Endodermal cell (in vitro differentiated cells): ENCODE measurements around the gene NPHP4. TPM values are rescaled to one million over a fixed set of nuclear protein-coding genes. Genes with fewer than 3 reads are reported as not detected.

Experiments
- DNase-seq: peaks from one replicate; pipeline ENCODE4 v3.0.0-alpha.2; 2017
- H3K27ac ChIP-seq: 2 replicates; pipeline ENCODE4 v1.5.1; 2013; ENCODE audit warnings: mild to moderate bottlenecking, low read depth, low read length, moderate library complexity
- H3K27me3 ChIP-seq: 2 replicates; pipeline ENCODE4 v1.6.1; 2013; ENCODE audit warnings: mild to moderate bottlenecking, low read length, moderate library complexity; ENCODE audit not compliant: insufficient read depth, control insufficient read depth, poor library complexity, severe bottlenecking
- H3K36me3 ChIP-seq: 2 replicates; pipeline ENCODE4 v1.7.0; 2013; ENCODE audit warnings: mild to moderate bottlenecking, low read length, moderate library complexity; ENCODE audit not compliant: control insufficient read depth, insufficient read depth
- H3K4me1 ChIP-seq: one replicate; pipeline ENCODE4 v1.7.0; 2013; ENCODE audit warnings: low read length; ENCODE audit not compliant: control insufficient read depth, insufficient read depth
- H3K4me3 ChIP-seq: 2 replicates; pipeline ENCODE4 v1.5.1; 2013; ENCODE audit warnings: mild to moderate bottlenecking, low read length, moderate library complexity
- H3K9ac ChIP-seq: 2 replicates; pipeline ENCODE4 v1.6.1; 2013; ENCODE audit warnings: mild to moderate bottlenecking, low read length, moderate library complexity; ENCODE audit not compliant: poor library complexity, severe bottlenecking; ENCODE audit errors: extremely low read depth
- H3K9me3 ChIP-seq: 2 replicates; pipeline ENCODE4 v1.6.1; 2013; ENCODE audit warnings: mild to moderate bottlenecking, low read length, moderate library complexity; ENCODE audit not compliant: control insufficient read depth
- H3K27ac Mint-ChIP-seq: 2 replicates; pipeline ENCODE4 v1.8.0; 2020; ENCODE audit warnings: mixed read lengths
- H3K27me3 Mint-ChIP-seq: 2 replicates; pipeline ENCODE4 v1.8.0; 2021; ENCODE audit warnings: mild to moderate bottlenecking, mixed read lengths; ENCODE audit not compliant: insufficient read depth
- H3K36me3 Mint-ChIP-seq: 2 replicates; pipeline ENCODE4 v1.8.0; 2020; ENCODE audit warnings: low read depth, mixed read lengths
- H3K4me1 Mint-ChIP-seq: 2 replicates; pipeline ENCODE4 v1.8.0; 2020; ENCODE audit warnings: mixed read lengths
- H3K4me3 Mint-ChIP-seq: 2 replicates; pipeline ENCODE4 v1.8.0; 2020; ENCODE audit warnings: mild to moderate bottlenecking, moderate library complexity, mixed read lengths
- H3K9me3 Mint-ChIP-seq: 2 replicates; pipeline ENCODE4 v1.8.0; 2020; ENCODE audit warnings: mild to moderate bottlenecking, mixed read lengths
- CTCF ChIP-seq: fragments of 200-600 bp; sonication (generic); conservative IDR thresholded peaks from 2 replicates; pipeline ENCODE4 v1.5.0; 2021; ENCODE audit warnings: antibody characterized with exemption, mild to moderate bottlenecking
- WGBS, 2 experiments: methylation state at CpG; one replicate each; pipeline versions ENCODE4 v1.1.5 to v1.1.7; 2013; ENCODE audit warnings: missing lambda C conversion rate in 2 of 2, mixed read lengths in 1 of 2; ENCODE audit not compliant: insufficient coverage in 1 of 2, insufficient read length in 1 of 2; 5-methylcytosine and 5-hydroxymethylcytosine counted together
- total RNA-seq, 2 donors: library from RNA; stranded (reverse); fragmentation: NEBNext Ultra II Directional in 1 of 2; extraction: Animal tissue kit (Norgen Biotek cat#: 25700) in 1 of 2; gene quantifications; 2 replicates in 1 of 2; 3 replicates in 1 of 2; pipeline ENCODE4 v1.2.1, GENCODE V29; 2021

Gene NPHP4
- total RNA-seq, 2 donors from 2014 or later = 19.1 to 25.4 TPM

DNA sequence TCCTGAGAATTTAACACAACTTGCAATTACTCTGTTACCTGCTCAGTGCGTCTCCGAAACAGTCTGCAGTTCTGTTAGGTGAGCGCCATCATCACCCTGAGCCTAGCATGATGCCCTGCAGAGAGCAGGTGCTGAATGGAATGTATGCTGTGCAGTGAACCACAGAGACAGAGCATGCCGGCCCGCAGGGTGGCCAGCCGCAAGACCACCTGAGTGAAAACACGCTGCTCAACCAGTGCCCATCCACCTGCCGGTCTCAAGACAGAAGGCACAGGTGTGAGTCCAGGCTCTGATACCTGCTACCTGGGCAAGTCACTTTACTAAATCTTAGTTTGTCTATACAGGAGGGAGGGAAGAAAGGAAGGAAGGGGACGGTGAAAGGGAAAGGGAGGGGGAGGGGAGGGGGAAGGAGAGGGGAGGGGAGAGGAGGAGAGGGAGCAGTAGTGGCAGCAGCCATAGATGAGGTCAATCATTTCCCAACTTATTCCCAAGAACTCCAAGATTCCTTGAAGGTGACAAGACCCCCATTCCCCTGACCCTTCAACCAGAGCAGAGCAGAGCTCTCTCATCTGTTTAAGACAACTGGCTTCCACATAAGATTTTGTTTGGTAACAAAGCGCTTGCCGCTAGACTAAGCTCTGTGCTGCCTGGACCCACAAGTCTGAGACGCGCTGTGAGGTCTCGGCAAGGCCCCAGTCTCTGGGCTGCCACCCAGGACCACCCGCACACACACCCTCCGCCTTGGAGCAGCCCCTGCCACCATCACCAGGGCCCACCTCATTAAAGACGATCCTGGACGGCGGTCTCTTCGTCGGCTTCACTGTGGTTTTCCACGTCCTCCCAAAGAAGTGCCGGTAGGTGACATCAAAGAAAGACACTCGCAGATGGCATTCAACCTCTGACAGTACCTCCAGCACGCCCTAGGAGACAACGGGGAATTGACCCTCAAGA, 14.5 kb downstream of the NPHP4 start:
- H3K36me3 Mint-ChIP-seq = peaks cover 33% of the 10 kb centered on the region
- DNase-seq = no peak
- 88 to 91% methylated on average over 22 to 25 of the region's 26 CpGs for WGBS, 2 experiments

GRCh38 chr1:5976726-5977493, 15.3 kb downstream of the NPHP4 start:
- no peak overlapping the region for H3K4me3 Mint-ChIP-seq
- Histone ChIP-seq H3K9ac (no peak overlapping the region), H3K27me3 (no peaks in the 10 kb centered on the region), H3K9me3 (no peaks in the 10 kb centered on the region), H3K36me3 (no peaks in the 10 kb centered on the region), H3K4me1 (no peaks in the 10 kb centered on the region), H3K4me3 (no peak overlapping the region), H3K27ac (no peak overlapping the region)
- H3K9me3 Mint-ChIP-seq = peaks cover 8% of the 10 kb centered on the region
- H3K36me3 Mint-ChIP-seq = peaks cover 33% of the 10 kb centered on the region
- 91 to 92% methylated on average over 20 to 25 of the region's 25 CpGs for WGBS, 2 experiments
- peaks cover 13% of the 10 kb centered on the region for H3K4me1 Mint-ChIP-seq
- H3K27ac Mint-ChIP-seq = no peak overlapping the region
- no peaks in the 10 kb centered on the region for H3K27me3 Mint-ChIP-seq
- TF ChIP-seq CTCF = no peak
- DNase-seq = no peak

More for the DNA sequence above, 14.5 kb downstream of the NPHP4 start:
- Histone ChIP-seq H3K9me3 (no peaks in the 10 kb centered on the region), H3K4me1 (no peaks in the 10 kb centered on the region), H3K9ac (no peak overlapping the region), H3K27me3 (no peaks in the 10 kb centered on the region), H3K36me3 (no peaks in the 10 kb centered on the region), H3K4me3 (no peak overlapping the region), H3K27ac (no peak overlapping the region)
- Mint-ChIP-seq H3K4me1 (peaks cover 13% of the 10 kb centered on the region), H3K27me3 (no peaks in the 10 kb centered on the region), H3K27ac (no peak overlapping the region), H3K4me3 (no peak overlapping the region), H3K9me3 (peaks cover 8% of the 10 kb centered on the region)
- TF ChIP-seq CTCF = no peak

- H3K9ac ChIP-seq = no peak overlapping the region
- DNase-seq = no peak
- H3K27ac ChIP-seq = no peak overlapping the region
- no peak for TF ChIP-seq CTCF
- no peak overlapping the region for H3K4me3 Mint-ChIP-seq
- H3K4me1 ChIP-seq = no peaks in the 10 kb centered on the region
- WGBS, 2 experiments = 94 to 98% methylated on average over 15 to 16 of the region's 16 CpGs
- peaks cover 8% of the 10 kb centered on the region for H3K9me3 Mint-ChIP-seq
- no peak overlapping the region for H3K4me3 ChIP-seq
- H3K4me1 Mint-ChIP-seq = peaks cover 15% of the 10 kb centered on the region
- no peaks in the 10 kb centered on the region for H3K27me3 ChIP-seq
- no peaks in the 10 kb centered on the region for H3K9me3 ChIP-seq
- H3K36me3 Mint-ChIP-seq = peaks cover 33% of the 10 kb centered on the region
- H3K27me3 Mint-ChIP-seq = no peaks in the 10 kb centered on the region
- no peaks in the 10 kb centered on the region for H3K36me3 ChIP-seq
- no peak overlapping the region for H3K27ac Mint-ChIP-seq
Measured at GRCh38 chr1:5976231-5976630, 16.0 kb downstream of the NPHP4 start.
